Coronary artery (tissue), 2 donors: ENCODE results near the gene LAPTM5.
"Not testable (repeated sequence)": the region's sequence is repeated elsewhere in the genome, so short reads cannot be mapped to it uniquely, and the experiment has no call there.

ENCODE experiments used
- DNase-seq: peaks from one replicate; pipeline ENCODE4 v3.0.0-alpha.2; 2017; ENCODE audit warnings: low spot score
- H3K27ac ChIP-seq, 2 donors: fragments of 200-600 bp; sonication (generic); one replicate each; pipeline ENCODE4 v1.5.1; 2016 to 2019
- H3K4me3 ChIP-seq: fragments of 200-600 bp; sonication (generic); 2 replicates; pipeline ENCODE4 v1.5.1; 2016; ENCODE audit warnings: mild to moderate bottlenecking, moderate library complexity
- TF ChIP-seq, protein P1 (sequence below): fragments of 200-600 bp; sonication (generic); IDR thresholded peaks from one replicate; pipeline ENCODE4 v1.5.1; 2019; ENCODE audit warnings: antibody characterized with exemption

The LAPTM5 gene

DNA sequence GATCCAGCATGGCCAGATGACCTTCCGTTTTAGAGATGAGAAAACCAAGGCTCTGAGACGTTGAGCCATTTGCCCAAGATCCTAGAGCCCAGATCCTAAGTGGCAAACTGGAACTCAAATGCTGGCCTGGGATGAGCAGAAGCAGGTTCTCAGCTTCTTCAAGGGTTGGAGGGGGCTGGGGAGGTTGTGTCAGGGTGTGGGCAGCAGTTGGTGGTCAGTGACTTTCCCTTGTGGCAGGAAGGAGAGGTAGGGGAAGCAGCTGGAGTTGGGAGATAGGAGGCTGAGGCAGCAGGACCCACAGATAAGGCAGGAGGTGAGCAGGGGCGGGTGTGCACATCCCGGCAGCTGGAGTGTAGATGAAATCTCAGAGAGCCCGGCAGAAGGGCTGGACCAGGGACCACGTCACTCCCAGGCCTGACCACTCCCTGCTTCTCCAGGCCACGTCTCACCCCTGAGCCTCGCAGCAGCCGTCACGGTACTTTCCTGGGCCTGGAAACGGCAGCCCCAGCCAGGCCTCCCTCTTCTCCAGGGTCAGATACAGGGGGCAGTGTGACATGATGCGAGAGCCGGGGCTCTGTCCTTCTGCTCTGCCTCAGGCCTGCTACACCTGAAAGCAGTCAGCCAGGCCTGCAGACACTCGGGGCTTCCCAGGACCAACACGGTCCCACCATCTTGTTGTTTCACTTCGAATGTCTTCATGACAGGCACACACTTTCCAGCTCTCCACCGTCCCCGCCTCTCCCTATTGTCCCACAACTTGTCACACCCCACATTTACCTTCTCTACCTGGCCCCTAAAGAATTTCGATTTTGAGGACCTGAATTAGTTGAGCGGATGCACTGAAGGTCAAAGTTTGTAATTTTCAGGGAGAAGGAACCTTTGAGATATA is 11.5 kb upstream of the LAPTM5 start:
- Histone ChIP-seq H3K4me3 (no peak overlapping the region), H3K27ac (no peak overlapping the region)
- TF ChIP-seq, protein P1, sequence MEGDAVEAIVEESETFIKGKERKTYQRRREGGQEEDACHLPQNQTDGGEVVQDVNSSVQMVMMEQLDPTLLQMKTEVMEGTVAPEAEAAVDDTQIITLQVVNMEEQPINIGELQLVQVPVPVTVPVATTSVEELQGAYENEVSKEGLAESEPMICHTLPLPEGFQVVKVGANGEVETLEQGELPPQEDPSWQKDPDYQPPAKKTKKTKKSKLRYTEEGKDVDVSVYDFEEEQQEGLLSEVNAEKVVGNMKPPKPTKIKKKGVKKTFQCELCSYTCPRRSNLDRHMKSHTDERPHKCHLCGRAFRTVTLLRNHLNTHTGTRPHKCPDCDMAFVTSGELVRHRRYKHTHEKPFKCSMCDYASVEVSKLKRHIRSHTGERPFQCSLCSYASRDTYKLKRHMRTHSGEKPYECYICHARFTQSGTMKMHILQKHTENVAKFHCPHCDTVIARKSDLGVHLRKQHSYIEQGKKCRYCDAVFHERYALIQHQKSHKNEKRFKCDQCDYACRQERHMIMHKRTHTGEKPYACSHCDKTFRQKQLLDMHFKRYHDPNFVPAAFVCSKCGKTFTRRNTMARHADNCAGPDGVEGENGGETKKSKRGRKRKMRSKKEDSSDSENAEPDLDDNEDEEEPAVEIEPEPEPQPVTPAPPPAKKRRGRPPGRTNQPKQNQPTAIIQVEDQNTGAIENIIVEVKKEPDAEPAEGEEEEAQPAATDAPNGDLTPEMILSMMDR, result no peak
- no peak for DNase-seq

DNA sequence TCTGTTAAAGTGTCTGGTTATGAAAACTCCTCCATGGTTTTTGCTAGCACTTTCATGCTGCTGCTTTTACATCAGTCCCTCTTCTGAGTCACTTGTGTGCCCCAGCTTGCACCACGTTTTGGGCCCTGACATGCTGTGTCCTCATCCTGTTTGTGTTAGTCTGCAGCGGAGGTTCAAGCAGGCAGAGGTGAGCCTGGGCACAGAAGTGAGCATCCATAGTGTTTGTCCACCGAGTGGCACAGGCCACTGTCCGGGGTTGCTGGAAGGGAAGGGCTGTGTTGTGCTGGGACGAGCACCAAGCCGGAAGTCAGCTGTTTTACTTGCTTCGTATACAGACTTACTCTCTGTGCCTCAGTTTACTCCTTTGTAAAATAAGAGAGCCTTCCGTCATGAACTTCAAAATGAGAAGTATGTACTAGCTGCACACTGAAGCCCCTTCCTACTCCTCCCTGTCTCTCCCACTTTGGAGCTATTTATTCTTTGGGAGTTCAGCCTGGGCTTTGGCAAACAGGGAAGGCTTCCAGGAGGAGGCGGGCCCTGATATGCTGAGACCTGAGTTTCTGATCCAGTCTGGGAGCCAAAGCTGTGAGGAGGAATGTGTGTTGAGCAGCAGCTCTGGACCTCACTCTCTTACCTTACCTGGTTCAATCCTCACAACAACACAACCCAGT is 10.7 kb upstream of the LAPTM5 start:
- DNase-seq, result no peak
- no peak overlapping the region for H3K4me3 ChIP-seq
- TF ChIP-seq, protein P1, result no peak
- no peak overlapping the region for H3K27ac ChIP-seq

DNA sequence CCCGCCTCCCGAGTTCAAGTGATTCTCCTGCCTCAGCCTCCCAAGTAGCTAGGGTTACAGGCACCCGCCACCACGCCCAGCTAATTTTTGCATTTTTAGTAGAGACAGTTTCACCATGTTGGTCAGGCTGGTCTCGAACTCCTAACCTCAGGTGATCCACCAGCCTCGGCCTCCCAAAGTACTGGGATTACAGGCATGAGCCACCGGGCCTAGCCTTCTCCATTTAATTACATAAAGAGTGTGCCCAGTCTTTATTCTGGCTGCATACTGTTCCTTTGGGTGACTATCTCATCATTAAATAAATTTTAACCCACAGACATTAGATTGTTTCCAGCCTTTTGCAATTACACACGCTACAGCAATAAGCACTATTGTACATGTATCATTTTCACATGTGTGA is 9.4 kb upstream of the LAPTM5 start:
- not testable (repeated sequence) for DNase-seq, H3K4me3 ChIP-seq, H3K27ac ChIP-seq

DNA sequence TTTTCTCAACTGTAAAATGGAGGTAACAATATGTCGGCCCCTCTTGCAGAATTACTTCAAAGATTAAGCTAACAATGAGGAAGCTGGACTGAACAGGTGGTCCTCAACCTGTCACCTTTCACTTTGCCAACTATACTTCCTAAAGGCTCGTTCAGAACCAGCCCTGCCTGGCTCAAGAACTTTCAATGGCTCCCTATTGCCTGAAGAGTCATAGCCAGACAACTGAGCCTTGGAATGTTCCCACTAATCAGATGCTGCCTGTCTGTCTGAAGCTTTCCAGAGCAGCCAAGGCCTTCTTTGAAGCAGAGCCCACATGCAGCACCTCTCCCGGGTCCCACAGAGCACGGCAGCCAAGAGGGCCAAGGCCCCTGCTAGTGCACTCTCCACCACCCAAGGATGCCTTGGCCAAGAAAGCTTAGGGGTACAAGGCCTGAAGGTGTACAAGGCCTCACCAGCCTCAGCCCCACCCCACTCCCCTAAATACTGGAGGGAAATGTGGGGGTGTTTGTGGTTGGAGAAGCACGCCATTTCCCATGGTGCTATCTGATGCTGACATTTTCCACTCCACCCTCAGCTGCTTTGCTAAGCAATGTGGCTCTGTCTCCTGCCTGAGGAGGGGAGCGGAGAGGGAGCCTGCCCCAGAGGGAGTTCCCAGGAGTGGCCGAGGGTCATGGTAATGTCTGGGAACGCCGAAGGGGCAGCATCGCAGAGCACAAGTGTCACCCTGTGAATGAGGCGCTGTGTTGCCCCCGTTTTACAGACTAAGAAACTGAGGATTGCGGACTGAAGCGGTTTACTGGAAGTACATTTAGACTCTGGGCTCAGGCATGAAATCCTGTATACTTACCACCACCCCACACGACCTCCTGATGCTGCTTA is 8.2 kb upstream of the LAPTM5 start:
- TF ChIP-seq, protein P1, result no peak
- Histone ChIP-seq H3K27ac (no peak overlapping the region), H3K4me3 (no peak overlapping the region)
- no peak for DNase-seq

DNA sequence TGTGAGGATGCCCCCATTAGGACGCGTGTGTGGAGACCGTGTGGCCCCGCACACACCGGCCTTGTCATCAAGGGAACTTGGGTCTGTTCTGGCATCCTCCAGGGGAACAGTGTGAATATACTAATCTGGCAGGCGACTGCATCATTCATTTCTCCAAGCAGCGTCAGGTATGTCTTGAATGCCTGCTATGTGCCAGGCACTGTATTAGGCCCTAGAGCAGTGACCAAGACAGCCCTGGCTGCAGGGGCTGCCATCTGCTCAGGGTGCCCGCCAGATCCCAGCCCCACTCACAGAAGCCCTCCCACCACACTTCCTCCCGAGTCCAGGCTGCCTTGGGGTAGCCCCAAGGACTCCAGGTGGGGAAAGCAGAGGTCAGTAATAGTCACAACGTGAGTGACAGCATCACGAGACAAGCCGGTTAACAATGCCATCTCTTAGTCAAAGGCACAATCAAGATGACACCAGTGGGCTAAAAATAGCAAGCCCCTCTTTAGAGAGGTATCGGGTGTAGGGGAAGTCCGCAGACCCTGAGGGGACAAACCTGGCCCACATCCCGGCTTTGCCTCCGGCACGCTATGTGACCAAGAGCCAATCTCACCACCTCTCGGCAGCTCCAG is 7.5 kb upstream of the LAPTM5 start:
- TF ChIP-seq, protein P1, result no peak
- DNase-seq, result no peak
- no peak overlapping the region for H3K4me3 ChIP-seq
- H3K27ac ChIP-seq, result no peak overlapping the region

DNA sequence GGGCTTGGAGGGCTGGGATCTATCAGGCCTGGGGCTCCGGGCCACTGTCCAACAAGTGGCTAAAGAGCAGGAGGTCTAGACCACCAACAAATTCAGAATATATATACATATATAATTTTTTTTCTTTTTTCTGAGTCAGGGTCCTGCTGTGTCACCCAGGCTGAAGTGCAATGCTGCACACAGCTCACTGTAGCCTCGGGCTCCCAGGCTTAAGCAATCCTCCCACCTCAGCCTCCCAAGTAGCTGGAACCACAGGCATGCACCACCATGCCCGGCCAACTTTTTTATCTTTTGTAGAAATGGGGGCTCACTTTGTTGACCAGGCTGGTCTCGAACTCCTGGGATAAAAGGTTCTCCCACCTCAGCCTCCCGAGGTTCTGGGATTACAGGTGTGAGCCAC is 6.8 kb upstream of the LAPTM5 start:
- no peak for DNase-seq
- peak overlapping the region in 1 of 2 donors; percentile 40 for H3K27ac ChIP-seq
- TF ChIP-seq, protein P1, result no peak

More for the DNA sequence above, 6.8 kb upstream of the LAPTM5 start:
- H3K4me3 ChIP-seq, result no peak overlapping the region
